Fibroblast of peridontal ligament (primary cell): ENCODE measurements around the gene MICU2.
A peak's percentile ranks its signal among the peaks of the same experiment; 100 is the strongest.
"Not testable (repeated sequence)": the region's sequence is repeated elsewhere in the genome, so short reads cannot be mapped to it uniquely, and the experiment has no call there.

Source experiments
- DNase-seq: peaks from one replicate; pipeline ENCODE4 v3.0.0-alpha.2; 2010; ENCODE audit errors: extremely low read depth

The MICU2 gene

DNA sequence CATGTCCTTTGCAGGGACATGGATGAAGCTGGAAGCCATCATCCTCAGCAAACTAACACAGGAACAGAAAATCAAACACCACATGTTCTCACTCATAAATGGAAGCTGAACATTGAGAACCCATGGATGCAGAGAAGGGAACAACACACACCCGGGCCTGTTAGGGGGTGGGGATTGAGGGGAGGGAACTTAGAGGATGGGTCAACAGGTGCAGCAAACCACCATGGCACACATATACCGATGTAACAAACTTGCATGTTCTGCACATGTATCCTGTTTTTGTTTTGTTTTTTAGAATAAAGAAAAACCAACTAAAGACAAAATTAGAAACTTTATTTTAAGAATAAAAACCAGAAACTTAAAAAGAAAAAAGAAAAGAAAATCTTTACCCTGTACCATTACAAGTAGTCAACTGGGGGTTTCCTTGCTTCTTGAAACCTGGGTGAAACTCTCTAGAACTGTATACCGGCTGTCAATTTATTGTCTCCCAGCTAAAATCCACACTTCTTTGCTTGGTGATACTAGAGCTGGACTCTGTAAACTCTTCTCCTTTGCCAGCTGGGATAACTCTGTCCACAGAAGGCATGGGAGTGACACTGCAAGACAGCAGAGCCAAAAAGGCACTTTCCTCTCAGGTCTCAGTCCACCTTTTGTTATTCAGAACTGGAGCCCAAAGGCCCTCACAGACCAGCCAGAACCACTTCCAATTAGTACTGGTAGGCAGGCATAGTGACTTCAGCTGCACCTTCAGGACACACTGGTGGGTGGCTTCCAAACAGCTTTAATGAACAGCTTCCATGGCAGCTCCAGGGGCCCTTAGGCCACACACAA is 9.0 kb downstream of the MICU2 start:
- DNase-seq, result no peak

GRCh38 chr13:21590665-21591456 is 13.1 kb downstream of the MICU2 start:
- DNase-seq, result not testable (repeated sequence)

- peak; percentile 40 for DNase-seq
Observed at GRCh38 chr13:21590231-21590630, 13.7 kb downstream of the MICU2 start.

- not testable (repeated sequence) for DNase-seq
Observed at GRCh38 chr13:21589510-21589909, 14.5 kb downstream of the MICU2 start.

DNA sequence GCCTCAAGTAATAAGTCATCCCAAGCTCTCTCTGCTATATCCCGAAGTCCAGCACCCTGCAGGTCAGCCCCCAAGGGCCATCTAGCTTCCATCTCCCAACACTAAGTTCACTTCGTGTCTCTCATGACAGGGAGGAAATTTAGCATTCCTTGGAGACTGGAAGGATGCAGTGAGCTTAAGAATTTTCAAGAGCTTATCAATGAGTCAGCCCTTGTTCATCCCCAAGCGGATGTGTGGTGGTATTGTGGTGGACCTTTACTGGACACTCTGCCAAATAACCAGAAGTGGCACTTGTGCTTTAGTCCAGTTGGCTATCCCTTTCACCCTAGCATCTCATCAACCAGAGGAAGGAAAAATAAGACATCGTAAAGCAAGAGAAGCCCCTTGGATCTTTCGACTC is 15.6 kb downstream of the MICU2 start:
- DNase-seq, result peak; percentile 37

DNA sequence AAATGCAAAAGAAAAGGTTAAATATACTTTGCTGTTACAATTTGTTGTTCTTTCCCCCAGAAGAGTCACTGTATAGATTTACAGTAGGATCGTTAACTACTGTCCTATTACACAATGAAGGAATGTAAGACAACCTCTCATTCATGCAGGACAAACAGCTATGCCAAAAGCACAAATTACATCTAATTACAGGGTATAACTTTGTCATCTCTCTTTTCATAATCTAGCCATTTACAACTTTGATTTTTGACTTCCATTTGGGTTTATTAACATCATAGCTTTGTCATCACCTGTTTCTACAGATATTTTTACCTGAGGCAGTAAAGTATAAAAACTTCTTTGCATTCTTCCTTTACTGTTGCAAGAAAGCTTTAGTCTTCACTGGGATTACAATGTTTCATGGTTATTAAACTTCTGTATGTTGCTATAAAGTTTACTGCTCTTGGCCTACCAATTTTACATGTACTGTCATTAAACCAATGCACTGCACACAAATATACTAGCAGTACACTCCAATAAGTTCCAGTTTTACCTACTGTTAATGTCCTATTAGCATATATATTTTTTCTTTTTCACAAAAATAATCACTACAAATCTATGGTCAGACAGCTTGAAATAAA is 18.9 kb downstream of the MICU2 start:
- no peak for DNase-seq

DNA sequence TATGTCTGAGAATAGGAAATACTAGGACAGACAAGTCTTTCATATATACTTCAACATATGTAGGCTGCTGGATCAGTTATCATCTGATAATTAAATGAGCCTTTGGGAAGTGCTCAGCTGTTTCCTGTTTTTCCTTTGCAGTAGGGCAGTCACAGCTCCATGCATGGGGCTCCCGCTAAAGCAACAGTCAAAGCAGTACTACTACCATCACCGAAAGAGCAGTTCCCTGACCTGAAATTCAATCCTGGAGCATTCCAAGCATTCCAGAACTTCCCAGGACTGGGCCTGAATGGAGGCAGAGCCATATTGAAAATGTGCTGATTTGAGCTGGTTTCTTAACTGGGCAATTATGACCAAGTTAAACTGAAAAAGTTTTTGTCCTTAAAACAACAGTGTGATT is 20.5 kb downstream of the MICU2 start:
- DNase-seq, result peak; percentile 51

GRCh38 chr13:21580736-21581135 is 23.2 kb downstream of the MICU2 start:
- DNase-seq, result no peak

DNA sequence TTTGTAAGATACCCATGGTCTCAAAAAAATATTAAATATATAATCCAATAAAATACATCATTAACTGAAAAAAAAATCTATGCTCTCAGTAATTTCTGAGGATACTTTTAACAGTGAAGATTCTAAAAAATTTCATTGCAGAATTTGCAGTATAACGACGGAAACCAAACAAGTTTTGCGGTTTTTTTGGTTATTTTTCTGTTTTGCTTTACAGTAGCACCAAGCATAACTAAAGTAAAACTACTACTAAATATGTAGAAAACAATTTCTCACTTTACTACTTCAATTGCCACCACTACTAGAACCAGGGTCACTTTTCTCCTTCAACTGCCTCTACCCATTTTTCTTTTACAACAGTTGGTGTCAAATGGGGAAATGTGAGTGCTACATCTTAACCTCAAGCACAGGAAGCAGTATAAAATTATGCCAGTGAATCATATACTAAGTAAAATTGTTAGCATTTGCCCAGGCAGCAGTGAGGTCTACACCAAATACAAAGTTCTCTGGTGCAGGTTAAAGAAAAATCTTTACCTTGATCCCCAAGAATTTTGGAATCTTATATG is 24.1 kb downstream of the MICU2 start:
- no peak for DNase-seq

DNA sequence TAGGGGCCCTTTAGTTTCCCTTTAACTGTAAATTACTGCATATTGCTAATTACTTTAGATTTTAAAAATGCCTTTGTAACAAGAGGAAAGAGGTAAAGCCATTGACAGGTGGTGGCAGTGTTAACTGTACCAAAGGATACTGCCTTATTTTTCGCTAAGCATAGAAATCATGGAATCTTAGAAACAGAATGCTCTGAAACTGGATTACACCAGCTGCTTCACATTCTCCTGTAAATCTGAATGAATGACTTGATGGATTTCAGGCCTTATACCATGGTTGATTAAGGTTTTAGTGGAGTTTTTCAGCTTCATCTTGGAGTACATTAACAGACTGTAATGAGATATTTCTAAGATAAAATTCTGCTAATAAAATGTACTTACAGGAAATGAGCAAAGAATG is 25.2 kb downstream of the MICU2 start:
- DNase-seq, result no peak

- DNase-seq, result no peak
Observed at GRCh38 chr13:21576426-21576825, 27.5 kb downstream of the MICU2 start.

DNA sequence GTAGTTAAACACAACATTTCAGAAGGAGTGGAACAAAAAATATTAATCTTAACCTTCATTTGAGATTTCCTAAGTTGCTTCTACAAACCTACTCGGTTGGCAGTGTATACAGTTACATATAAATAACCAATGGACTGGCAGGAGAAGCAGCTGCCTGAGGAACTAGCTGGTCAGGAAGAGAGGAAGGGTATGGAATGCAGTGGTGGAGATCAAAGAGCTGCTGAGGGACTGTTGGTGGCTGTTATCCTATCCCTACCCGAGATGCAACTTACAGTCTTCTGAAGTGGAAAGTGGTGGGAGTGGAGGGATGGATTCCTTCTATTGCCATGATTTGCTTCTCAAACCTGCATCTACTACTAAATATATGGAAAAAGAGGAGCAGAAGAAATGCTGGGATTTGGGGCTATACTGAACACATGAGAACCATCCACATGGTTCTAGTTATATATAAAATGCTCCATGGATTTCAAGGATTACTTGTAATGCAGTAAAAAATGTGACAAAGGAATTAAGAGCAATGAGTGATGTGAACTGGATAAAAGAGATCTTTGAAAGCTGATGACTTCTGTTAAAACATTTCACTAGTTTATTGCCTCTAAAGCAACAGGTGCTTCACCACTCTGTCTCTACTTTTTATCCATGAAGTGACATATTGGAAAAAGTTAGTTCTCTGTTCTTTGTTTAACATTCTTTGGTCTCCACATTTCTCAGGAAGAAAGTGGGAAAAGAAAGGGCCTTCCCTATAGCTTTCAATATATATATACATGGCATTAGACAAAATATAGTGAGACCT is 29.9 kb downstream of the MICU2 start:
- DNase-seq, result no peak

DNA sequence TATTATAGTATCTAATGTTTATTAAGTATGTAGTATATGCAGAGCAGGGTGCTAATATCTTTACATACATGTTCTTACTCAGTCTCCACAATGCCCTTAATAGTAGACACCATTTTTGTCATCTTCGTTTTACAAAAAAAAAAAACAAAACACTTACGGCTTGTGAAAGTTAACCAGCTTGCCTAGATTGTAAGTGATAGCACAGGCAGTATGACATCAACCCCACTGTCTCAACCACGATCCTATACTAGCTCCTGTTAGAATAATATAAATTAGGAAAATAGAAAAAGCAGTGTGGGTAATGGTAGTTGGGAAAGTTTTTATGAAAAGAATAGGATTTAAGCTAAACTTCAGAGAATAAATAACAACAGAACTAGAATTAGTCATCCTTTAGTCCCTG is 34.3 kb downstream of the MICU2 start:
- DNase-seq, result no peak

GRCh38 chr13:21568854-21569253 is 35.1 kb downstream of the MICU2 start:
- no peak for DNase-seq

DNA sequence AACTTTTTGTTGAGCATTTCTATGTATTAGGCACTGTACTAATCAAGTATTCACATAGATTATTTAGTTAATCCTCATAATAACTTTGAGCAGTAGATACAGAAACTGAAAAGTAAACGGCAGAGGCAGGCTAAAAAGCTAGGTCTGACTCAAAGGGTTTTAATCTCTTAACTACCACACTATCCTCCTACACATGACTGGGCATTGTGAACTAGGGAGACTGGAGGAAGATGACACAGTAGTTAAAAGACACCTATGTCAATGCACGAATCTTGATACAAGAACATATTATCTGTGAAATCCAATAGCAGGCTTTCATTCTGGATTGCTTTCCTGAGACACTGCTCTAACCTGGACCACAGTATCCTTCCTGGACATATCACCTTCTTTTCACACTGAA is 36.3 kb downstream of the MICU2 start:
- no peak for DNase-seq

DNA sequence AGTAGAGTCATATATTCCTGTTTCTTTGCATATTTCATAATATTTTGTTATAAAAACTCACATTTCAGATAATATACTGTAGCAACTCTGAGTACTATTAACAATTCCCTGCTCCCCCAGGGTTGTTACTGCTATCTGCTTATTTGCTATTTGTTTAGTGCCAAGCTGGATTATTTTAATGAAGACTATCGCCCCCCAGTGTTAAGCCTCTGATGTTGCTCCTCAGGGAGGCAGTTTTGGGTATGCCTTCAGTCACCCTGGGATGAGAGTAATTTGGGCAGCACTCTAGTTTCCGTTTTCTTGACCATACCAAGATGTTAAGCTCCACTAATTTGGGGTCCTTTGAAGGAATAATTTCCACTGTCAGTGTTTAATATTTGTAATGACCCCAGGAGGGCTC is 46.0 kb downstream of the MICU2 start:
- no peak for DNase-seq

GRCh38 chr13:21556051-21556450 is 47.9 kb downstream of the MICU2 start:
- DNase-seq, result no peak

- DNase-seq, result not testable (repeated sequence)
Observed at GRCh38 chr13:21553261-21553660, 50.7 kb downstream of the MICU2 start.

DNA sequence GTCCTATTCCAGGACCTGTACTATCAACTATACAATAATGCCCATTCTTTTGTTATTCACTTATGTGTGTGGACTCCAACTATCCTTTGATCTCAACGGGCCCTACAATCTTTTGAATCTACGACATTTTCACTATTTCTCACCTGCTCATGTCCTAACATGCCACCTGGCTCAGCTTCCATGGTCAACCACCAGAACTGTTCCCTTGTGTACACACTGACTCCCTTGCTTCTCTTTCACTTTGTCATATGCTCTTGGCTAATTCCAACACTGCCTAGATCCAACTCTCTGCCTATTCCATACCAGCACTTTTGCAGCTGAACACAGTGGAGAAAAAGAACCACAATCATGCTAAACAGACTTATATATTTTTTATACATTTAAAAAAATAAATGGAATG is 53.1 kb downstream of the MICU2 start:
- no peak for DNase-seq

DNA sequence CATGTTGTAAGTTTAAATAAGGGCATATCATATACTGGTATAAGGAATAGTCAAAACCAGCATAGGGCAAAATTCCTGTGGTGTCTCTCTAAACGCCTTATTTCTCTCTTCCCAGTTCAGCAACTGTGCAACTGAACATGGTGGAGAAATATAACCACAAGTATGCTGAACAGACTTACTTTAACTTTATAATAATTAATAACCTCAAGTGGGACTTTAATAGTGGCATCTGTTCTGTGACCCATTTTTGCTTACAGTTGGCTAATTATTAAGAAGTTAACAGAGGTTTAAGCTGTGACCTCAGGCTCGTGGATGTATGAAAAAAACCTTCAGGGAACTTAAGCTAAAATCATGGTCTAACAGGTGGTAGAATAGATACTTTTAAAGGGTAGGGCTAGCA is 54.3 kb downstream of the MICU2 start:
- no peak for DNase-seq

DNA sequence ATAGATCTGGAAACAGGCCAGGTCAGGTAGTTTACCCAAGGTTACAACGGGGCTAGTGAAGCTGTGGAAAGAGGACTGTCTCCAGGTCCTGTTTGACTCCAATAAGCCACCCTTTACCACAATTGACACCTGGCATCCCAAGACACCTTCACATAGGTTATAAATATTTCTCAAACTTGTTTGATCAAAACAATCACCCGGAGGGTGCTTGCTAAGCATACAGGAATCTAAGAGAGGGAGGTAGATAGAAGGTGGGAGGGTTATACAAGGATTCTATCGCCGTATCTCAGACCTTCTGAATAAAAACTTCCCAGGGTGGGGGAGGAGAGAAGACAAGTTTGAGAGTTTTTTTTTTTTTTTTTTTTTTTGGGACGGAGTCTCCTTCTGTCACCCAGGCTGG is 55.4 kb downstream of the MICU2 start:
- DNase-seq, result no peak

DNA sequence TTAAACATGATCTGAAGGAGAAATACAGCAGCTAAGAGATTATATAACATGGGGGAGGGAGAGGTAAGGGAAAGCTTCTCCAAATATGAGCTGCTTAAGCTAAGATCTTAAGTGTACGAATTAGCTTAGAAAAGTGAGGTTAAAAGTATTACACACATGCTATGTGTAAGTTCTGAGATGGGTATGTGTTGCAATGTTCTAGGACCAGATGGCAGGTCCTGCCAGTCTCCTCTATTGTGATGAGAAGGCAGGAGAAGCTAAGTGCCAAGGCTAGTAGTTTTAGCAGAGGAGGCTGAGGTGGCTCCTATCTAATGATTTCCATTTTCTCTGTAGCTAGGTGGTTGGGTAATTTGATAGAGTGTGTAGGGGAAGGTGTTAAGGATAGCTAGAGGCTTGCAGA is 57.6 kb downstream of the MICU2 start:
- peak; percentile 23 for DNase-seq
